Prostate gland (tissue), 2 donors: ENCODE data around the gene TLR3. TPM values are rescaled to one million over a fixed set of nuclear protein-coding genes. Genes with fewer than 3 reads are reported as not detected.

Experiments
- DNase-seq: peaks from one replicate; pipeline ENCODE4 v3.0.0-alpha.2; 2019; ENCODE audit warnings: low spot score
- H3K27ac ChIP-seq, 2 donors: fragments of 200-600 bp; sonication (generic); 2 replicates each; pipeline ENCODE4 v1.5.1; 2017 to 2019
- H3K27me3 ChIP-seq: fragments of 200-600 bp; sonication (generic); replicated peaks from 2 replicates; pipeline ENCODE4 v1.5.1; 2019; ENCODE audit not compliant: insufficient read depth
- H3K36me3 ChIP-seq, 2 donors: fragments of 200-600 bp; sonication (generic); 1 replicate in 1 of 2; 2 replicates in 1 of 2; pipeline versions ENCODE4 v1.5.1 to v1.8.1; 2017 to 2019
- H3K4me1 ChIP-seq: fragments of 200-600 bp; sonication (generic); replicated peaks from 2 replicates; pipeline ENCODE4 v1.5.1; 2019
- H3K4me3 ChIP-seq, 2 donors: fragments of 200-600 bp; sonication (generic); 2 replicates each; pipeline ENCODE4 v1.5.1; 2017 to 2019
- H3K9me3 ChIP-seq: fragments of 200-600 bp; sonication (generic); 2 replicates; pipeline ENCODE4 v1.5.1; 2017
- CTCF ChIP-seq, 4 experiments: fragments of 200-600 bp in 2 of 4; fragments of 450-650 bp in 2 of 4; sonication (generic) in 2 of 4; IDR thresholded peaks; 1 replicate in 3 of 4; 2 replicates in 1 of 4; pipeline ENCODE4 v1.5.1; 2016 to 2019; ENCODE audit warnings: antibody characterized with exemption in 4 of 4, mild to moderate bottlenecking in 2 of 4, moderate library complexity in 2 of 4
- POLR2A ChIP-seq: fragments of 450-650 bp; IDR thresholded peaks from one replicate; pipeline ENCODE4 v1.6.1; 2016; ENCODE audit warnings: antibody characterized with exemption, mild to moderate bottlenecking
- POLR2AphosphoS5 ChIP-seq: sonication (generic); formaldehyde crosslinking; IDR thresholded peaks from one replicate; pipeline ENCODE4 v1.6.1; 2017; ENCODE audit warnings: antibody characterized with exemption
- WGBS: methylation state at CpG from one replicate; pipeline ENCODE4 v1.1.5; 2018; 5-methylcytosine and 5-hydroxymethylcytosine counted together
- intact Hi-C: fragments of 100-400 bp; cut with DNase I; formaldehyde crosslinking; loops from one replicate; pipeline ENCODE4 v1.14.2; 2022
- total RNA-seq, 2 donors: library from RNA; depleted of rRNA; stranded (reverse); fragments of >200 nt; gene quantifications; one replicate each; pipeline ENCODE4 v1.1.0, GENCODE V29; 2016

The TLR3 gene
- total RNA-seq, 2 donors from 2014 or later, result 4.3 to 5.2 TPM

- H3K27ac ChIP-seq, result no peak overlapping the region
- no peaks in the 10 kb centered on the region for H3K9me3 ChIP-seq
- WGBS, result 94% methylated on average over 17 of the region's 17 CpGs
- DNase-seq, result no peak
- H3K4me3 ChIP-seq, result no peak overlapping the region
- no peaks in the 10 kb centered on the region for H3K36me3 ChIP-seq
- intact Hi-C loops, result no loop called here
- H3K4me1 ChIP-seq, result no peaks in the 10 kb centered on the region
- TF ChIP-seq POLR2A (no peak), POLR2AphosphoS5 (no peak), CTCF (IDR thresholded peaks at IDR 0.05) (no peak)
- no peaks in the 10 kb centered on the region for H3K27me3 ChIP-seq
Observed at GRCh38 chr4:186092296-186092695, 23.3 kb downstream of the TLR3 start.

GRCh38 chr4:186095406-186095805 is 26.4 kb downstream of the TLR3 start:
- TF ChIP-seq POLR2A, result no peak
- TF ChIP-seq CTCF (IDR thresholded peaks at IDR 0.05), result no peak
- TF ChIP-seq POLR2AphosphoS5, result no peak
- Histone ChIP-seq H3K27ac (no peak overlapping the region), H3K4me1 (no peaks in the 10 kb centered on the region), H3K27me3 (no peaks in the 10 kb centered on the region), H3K36me3 (no peaks in the 10 kb centered on the region), H3K4me3 (no peak overlapping the region), H3K9me3 (no peaks in the 10 kb centered on the region)
- 57% methylated on average over 13 of the region's 13 CpGs for WGBS
- DNase-seq, result no peak
- intact Hi-C loops, result no loop called here

DNA sequence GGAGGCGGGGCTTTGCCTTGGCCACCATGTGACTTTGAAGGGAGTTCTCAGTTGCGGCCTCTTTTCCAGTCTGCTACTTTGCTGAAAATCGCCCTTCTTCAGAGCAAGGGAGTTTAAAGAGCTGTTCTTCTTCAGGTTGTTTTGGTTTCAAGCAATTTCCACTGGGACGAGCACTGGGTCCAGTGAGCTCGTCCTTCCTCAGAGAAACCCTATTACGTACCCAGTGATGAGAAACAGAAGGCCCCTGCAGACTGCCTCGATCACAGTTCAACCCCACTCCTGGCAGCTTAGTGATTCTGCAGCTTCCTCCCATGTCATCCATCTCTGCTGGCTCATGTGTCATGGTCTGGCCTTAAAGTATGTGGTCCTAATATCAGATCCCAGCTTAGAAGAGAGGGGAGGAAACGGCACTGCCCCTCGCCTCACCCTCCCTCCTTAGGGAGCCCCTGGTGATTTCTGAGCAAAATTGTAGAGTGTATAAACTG is 27.8 kb downstream of the TLR3 start:
- DNase-seq, result no peak
- WGBS, result 87% methylated on average over 9 of the region's 9 CpGs
- Histone ChIP-seq H3K9me3 (no peaks in the 10 kb centered on the region), H3K4me1 (no peaks in the 10 kb centered on the region), H3K27me3 (no peaks in the 10 kb centered on the region), H3K36me3 (no peaks in the 10 kb centered on the region), H3K4me3 (no peak overlapping the region), H3K27ac (no peak overlapping the region)
- TF ChIP-seq CTCF (IDR thresholded peaks at IDR 0.05), result no peak
- no peak for TF ChIP-seq POLR2A
- TF ChIP-seq POLR2AphosphoS5, result no peak
- intact Hi-C loops, result no loop called here

- H3K9me3 ChIP-seq, result no peaks in the 10 kb centered on the region
- H3K27me3 ChIP-seq, result no peaks in the 10 kb centered on the region
- no peaks in the 10 kb centered on the region for H3K4me1 ChIP-seq
- H3K4me3 ChIP-seq, result no peak overlapping the region
- H3K27ac ChIP-seq, result no peak overlapping the region
- intact Hi-C loops, result no loop called here
- WGBS, result 57% methylated on average over 5 of the region's 5 CpGs
- no peak for TF ChIP-seq CTCF (IDR thresholded peaks at IDR 0.05)
- no peak for TF ChIP-seq POLR2AphosphoS5
- no peak for TF ChIP-seq POLR2A
- no peak for DNase-seq
- H3K36me3 ChIP-seq, result no peaks in the 10 kb centered on the region
Observed at GRCh38 chr4:186097386-186097785, 28.4 kb downstream of the TLR3 start.

DNA sequence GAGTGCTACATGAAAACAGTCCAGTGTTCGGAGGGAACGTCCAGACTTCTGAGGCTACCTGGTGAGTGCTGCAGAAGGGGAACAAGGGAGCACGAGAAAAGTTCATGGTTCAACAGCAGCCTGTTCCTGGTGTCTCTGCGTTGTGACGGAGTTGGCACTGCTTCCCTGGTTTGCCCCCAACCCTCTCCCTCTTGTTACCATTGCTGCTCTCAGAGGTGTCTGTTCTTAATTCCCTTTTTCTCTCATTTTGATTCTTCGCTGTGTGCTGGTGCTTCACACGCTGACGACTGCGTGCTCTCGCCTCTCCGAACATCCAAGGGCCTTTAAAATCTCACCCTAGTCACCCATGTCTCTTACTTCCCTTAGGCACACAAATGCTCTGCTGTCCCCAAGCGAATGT is 34.0 kb downstream of the TLR3 start:
- no peaks in the 10 kb centered on the region for H3K27me3 ChIP-seq
- no peak for DNase-seq
- TF ChIP-seq POLR2AphosphoS5 (no peak), POLR2A (no peak), CTCF (IDR thresholded peaks at IDR 0.05) (no peak)
- no peak overlapping the region for H3K4me3 ChIP-seq
- no peaks in the 10 kb centered on the region for H3K9me3 ChIP-seq
- intact Hi-C loops, result no loop called here
- H3K27ac ChIP-seq, result no peak overlapping the region
- H3K4me1 ChIP-seq, result no peaks in the 10 kb centered on the region
- 96% methylated on average over 12 of the region's 12 CpGs for WGBS
- H3K36me3 ChIP-seq, result no peaks in the 10 kb centered on the region
